ENCODE data around the gene RFC1. TPM values are rescaled to one million over a fixed set of nuclear protein-coding genes. Genes with fewer than 3 reads are reported as not detected.

RFC1 gene
- total and polyA plus RNA-seq, 2 of the 4 experiments (the other 2 are of a cell fraction), result 18.4 to 49.3 TPM

- peaks cover 2% of the 10 kb centered on the region; the same call in 1 of the 2 replicates for H3K4me1 ChIP-seq (ENCODE audit: control insufficient read depth, insufficient read depth, low read length)
- intact Hi-C loops (cut with micrococcal nuclease) (no loop called here), in situ Hi-C loops (cut with MboI; ENCODE audit: low sequenced_read_pairs) (no loop called here), dilution Hi-C loops (cut with HindIII; ENCODE audit: low sequenced_read_pairs, unreplicated experiment) (no loop called here)
- H3K4me3 ChIP-seq (ENCODE audit: insufficient read depth, low read depth, low read length), result no peak overlapping the region
- H2AK9ac ChIP-seq (replicated peaks; ENCODE audit: low read depth, low read length, poor library complexity), result no peak overlapping the region
- H3K36me3 ChIP-seq (ENCODE audit: control insufficient read depth, insufficient read depth, low read length), result no peaks in the 10 kb centered on the region; the same call in 1 of the 2 replicates
- H4K91ac ChIP-seq (ENCODE audit: insufficient read depth, low read depth, low read length), result no peak overlapping the region
- H3K27ac ChIP-seq (ENCODE audit: insufficient read depth, low read length), result no peak overlapping the region
- no peaks in the 10 kb centered on the region for H3K9me3 ChIP-seq (ENCODE audit: control insufficient read depth, insufficient read depth, low read length)
- ChIA-PET CTCF (no interaction called here), POLR2A (ENCODE audit: unreplicated experiment) (no interaction called here)
- H3K9ac ChIP-seq (ENCODE audit: low read depth, low read length), result no peak overlapping the region
- H2AK5ac ChIP-seq (ENCODE audit: low read depth, low read length), result no peak overlapping the region
- no peak overlapping the region for H2BK15ac ChIP-seq (ENCODE audit: low read depth, low read length)
- H3K9me1 ChIP-seq (ENCODE audit: insufficient read depth, low read length), result no peaks in the 10 kb centered on the region; the same call in 1 of the 2 replicates
- no peak for TF ChIP-seq BHLHE40 (IDR thresholded peaks at IDR 0.05; ENCODE audit: low read depth, low read length)
- TF ChIP-seq SMC3 (IDR thresholded peaks at IDR 0.05; ENCODE audit: low read depth, low read length), result no peak
- no peak for TF ChIP-seq RCOR1 (IDR thresholded peaks at IDR 0.05; ENCODE audit: insufficient replicate concordance, low read length)
- no peak; the same call in 1 of the 2 replicates for ATAC-seq (ENCODE audit: low read depth)
- H3K56ac ChIP-seq (ENCODE audit: extremely low read depth, insufficient read depth, low read length), result no peak overlapping the region
- DNase-seq, result peak; percentile 12
- H4K5ac ChIP-seq (ENCODE audit: low read depth, low read length), result no peak overlapping the region
- H2BK5ac ChIP-seq (ENCODE audit: low read depth, low read length, poor library complexity, severe bottlenecking), result no peak overlapping the region
- H3K4me2 ChIP-seq (ENCODE audit: low read depth, low read length), result no peak overlapping the region
- peaks cover 3% of the 10 kb centered on the region; the same call in 1 of the 2 replicates for H4K20me1 ChIP-seq (ENCODE audit: insufficient read depth, low read length)
- no peak overlapping the region for H2AFZ ChIP-seq (replicated peaks; ENCODE audit: low read length, poor library complexity)
- H3K23ac ChIP-seq (ENCODE audit: low read depth, low read length), result no peak overlapping the region
- no peak overlapping the region for H3K18ac ChIP-seq (ENCODE audit: low read depth, low read length)
- H3K4ac ChIP-seq (ENCODE audit: low read depth, low read length), result no peak overlapping the region
- no peak overlapping the region for H4K8ac ChIP-seq (ENCODE audit: low read depth in 2 of 2, low read length in 2 of 2)
- peaks cover 26 to 53% of the 10 kb centered on the region in 2 experiments for H3K79me1 ChIP-seq (ENCODE audit: low read depth in 1 of 2, low read length in 2 of 2)
- BruUV-seq (replicated peaks), result no TSS peak
- H3K27me3 ChIP-seq (ENCODE audit: control insufficient read depth, insufficient read depth, low read length), result no peaks in the 10 kb centered on the region
- H2BK20ac ChIP-seq (ENCODE audit: low read depth, low read length), result no peak overlapping the region
- no peak overlapping the region for H3K14ac ChIP-seq (replicated peaks; ENCODE audit: low read depth, low read length)
- no peak overlapping the region for H2BK120ac ChIP-seq (ENCODE audit: low read depth, low read length)
- no CpG with 5 or more reads among the region's 2 CpGs for WGBS, 2 experiments (ENCODE audit: extremely low coverage in 2 of 2, insufficient read length in 1 of 2)
These were observed 35.0 kb downstream of the RFC1 start for GRCh38 chr4:39331191-39331590.

All from IMR-90 (cell line).